ENCODE results near the gene GRAMD4. TPM values are rescaled to one million over a fixed set of nuclear protein-coding genes. Genes with fewer than 3 reads are reported as not detected.

GRAMD4 gene
- polyA plus RNA-seq, 1 of the 3 experiments (the other 2 are of a cell fraction): 15.5 TPM

DNA sequence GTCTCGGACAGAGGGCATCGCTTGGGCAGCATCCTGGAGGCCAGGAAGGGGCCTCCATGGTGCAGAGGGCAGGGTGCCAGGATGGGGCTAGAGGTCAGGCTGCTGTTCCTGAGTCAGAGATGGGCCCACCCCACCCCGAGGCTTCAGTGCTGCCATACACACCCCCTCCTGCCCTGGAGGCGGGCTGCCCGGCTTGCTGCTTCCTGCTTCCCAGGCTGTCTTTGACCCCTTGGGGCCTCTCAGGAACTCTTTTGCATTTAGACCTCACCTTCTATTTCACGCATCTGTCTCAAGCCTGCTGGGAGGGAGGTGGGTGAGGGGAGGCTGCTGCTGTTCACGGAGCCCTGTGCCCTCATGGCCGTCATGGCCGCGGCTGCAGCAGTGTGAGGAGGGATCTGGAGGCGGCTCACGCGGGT is 6.6 kb upstream of the GRAMD4 start:
- CTCF ChIA-PET: interaction anchor here (1.7 to 2.7 kb wide), 2 partner anchors 15 to 50 kb away, joined by 5 to 9 read pairs; no protein-coding TSS in a partner anchor
- no peaks in the 10 kb centered on the region for H3K9me2 ChIP-seq
- no peaks in the 10 kb centered on the region for H3F3A ChIP-seq (replicated peaks; ENCODE audit: insufficient read depth)
- POLR2A ChIA-PET: no interaction called here
- peak overlapping the region in 1 of 2 experiments; percentile 78; a peak in 2 of 4 replicates for H3K27ac ChIP-seq (ENCODE audit: low read depth in 2 of 2, low read length in 1 of 2)
- no peak overlapping the region for H3K4me3 ChIP-seq (ENCODE audit: low read depth in 2 of 2, low read length in 1 of 2)
- no peaks in the 10 kb centered on the region for H3K27me3 ChIP-seq (ENCODE audit: insufficient read depth)
- TF ChIP-seq, protein P1, sequence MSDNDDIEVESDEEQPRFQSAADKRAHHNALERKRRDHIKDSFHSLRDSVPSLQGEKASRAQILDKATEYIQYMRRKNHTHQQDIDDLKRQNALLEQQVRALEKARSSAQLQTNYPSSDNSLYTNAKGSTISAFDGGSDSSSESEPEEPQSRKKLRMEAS (IDR thresholded peaks at IDR 0.05; ENCODE audit: low read depth): no peak
- TF ChIP-seq RAD21 (IDR thresholded peaks at IDR 0.05; ENCODE audit: low read length) (no peak), RXRA (IDR thresholded peaks at IDR 0.05; ENCODE audit: borderline replicate concordance, low read depth) (no peak), MEF2A (IDR thresholded peaks at IDR 0.05; ENCODE audit: borderline replicate concordance, low read depth) (no peak)
- TF ChIP-seq, protein P2, sequence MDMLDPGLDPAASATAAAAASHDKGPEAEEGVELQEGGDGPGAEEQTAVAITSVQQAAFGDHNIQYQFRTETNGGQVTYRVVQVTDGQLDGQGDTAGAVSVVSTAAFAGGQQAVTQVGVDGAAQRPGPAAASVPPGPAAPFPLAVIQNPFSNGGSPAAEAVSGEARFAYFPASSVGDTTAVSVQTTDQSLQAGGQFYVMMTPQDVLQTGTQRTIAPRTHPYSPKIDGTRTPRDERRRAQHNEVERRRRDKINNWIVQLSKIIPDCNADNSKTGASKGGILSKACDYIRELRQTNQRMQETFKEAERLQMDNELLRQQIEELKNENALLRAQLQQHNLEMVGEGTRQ (IDR thresholded peaks at IDR 0.05; ENCODE audit: borderline replicate concordance, low read depth, low read length): no peak
- TF ChIP-seq, protein P3, sequence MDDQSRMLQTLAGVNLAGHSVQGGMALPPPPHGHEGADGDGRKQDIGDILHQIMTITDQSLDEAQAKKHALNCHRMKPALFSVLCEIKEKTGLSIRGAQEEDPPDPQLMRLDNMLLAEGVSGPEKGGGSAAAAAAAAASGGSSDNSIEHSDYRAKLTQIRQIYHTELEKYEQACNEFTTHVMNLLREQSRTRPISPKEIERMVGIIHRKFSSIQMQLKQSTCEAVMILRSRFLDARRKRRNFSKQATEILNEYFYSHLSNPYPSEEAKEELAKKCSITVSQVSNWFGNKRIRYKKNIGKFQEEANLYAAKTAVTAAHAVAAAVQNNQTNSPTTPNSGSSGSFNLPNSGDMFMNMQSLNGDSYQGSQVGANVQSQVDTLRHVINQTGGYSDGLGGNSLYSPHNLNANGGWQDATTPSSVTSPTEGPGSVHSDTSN (IDR thresholded peaks at IDR 0.05): no peak
- H3K79me2 ChIP-seq (ENCODE audit: insufficient read depth): no peaks in the 10 kb centered on the region
- H3K9ac ChIP-seq: no peak overlapping the region
- H3K4me1 ChIP-seq (ENCODE audit: control insufficient read depth in 1 of 2, insufficient read depth in 2 of 2, low read depth in 1 of 2, low read length in 1 of 2): peaks cover 0 to 42% of the 10 kb centered on the region in 2 experiments; a peak in 1 of 4 replicates
- no peak for DNase-seq
- H3K36me3 ChIP-seq (replicated peaks in 1 of 2; ENCODE audit: control insufficient read depth in 1 of 2, insufficient read depth in 2 of 2, low read length in 1 of 2): no peaks in the 10 kb centered on the region
- H3K9me3 ChIP-seq: no peaks in the 10 kb centered on the region
- H2AFZ ChIP-seq (ENCODE audit: low read depth): no peak overlapping the region
- WGBS (ENCODE audit: low lambda C conversion rate): 85% methylated on average over 12 of the region's 13 CpGs
- no peaks in the 10 kb centered on the region for H4K20me1 ChIP-seq (ENCODE audit: insufficient read depth)
- H3K4me2 ChIP-seq: no peak overlapping the region

DNA sequence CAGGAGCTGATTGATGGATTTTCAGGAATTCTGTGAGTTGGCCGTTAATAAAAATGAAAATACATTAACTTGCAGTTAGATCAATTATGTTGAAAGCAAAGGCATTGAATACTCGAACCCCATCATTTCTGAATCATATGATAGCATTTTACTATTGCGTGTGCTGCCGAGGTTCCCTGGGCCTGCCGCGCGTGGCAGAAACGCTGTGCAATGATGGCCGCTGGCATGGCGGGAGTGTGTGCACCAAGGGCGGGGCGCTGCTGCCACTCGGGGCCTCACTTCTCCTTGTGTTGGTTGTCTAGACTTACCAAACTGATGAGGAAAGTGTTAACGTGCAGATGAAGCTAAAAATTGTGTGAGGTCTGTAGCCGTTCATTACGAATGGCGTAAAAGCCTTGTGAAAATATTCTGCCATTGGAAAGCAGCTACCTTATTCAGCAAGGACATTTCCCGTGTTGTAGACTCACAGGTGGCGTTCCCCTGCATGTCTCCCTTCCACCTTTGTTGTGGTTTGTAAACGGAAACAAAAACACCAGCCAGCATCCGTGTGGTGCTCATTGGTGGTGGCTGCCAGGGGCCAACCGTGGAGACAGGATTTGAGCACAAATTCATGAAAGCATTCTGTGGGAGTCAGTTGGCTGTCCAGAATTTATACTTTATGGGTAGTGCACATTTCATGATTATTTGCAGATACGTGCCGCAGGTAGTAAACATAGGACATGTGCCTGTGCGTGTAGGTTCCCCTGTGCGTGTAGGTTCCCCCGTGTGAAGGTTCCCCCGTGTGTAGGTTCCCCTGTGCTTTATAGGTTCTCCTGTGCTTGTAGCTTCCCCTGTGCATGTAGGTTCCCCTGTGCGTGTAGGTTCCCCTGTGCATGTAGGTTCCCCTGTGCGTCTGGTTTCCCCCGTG is 5.9 kb upstream of the GRAMD4 start:
- Histone ChIP-seq H3K4me3 (ENCODE audit: low read depth in 2 of 2, low read length in 1 of 2) (no peak overlapping the region), H3K9ac (no peak overlapping the region), H3K9me2 (no peaks in the 10 kb centered on the region), H2AFZ (ENCODE audit: low read depth) (no peak overlapping the region), H3K79me2 (ENCODE audit: insufficient read depth) (no peaks in the 10 kb centered on the region), H3K27me3 (ENCODE audit: insufficient read depth) (no peaks in the 10 kb centered on the region), H3K4me2 (no peak overlapping the region), H3K9me3 (no peaks in the 10 kb centered on the region), H3F3A (replicated peaks; ENCODE audit: insufficient read depth) (no peaks in the 10 kb centered on the region), H3K4me1 (ENCODE audit: control insufficient read depth in 1 of 2, insufficient read depth in 2 of 2, low read depth in 1 of 2, low read length in 1 of 2) (peaks cover 0 to 46% of the 10 kb centered on the region in 2 experiments; a peak in 1 of 4 replicates), H3K27ac (ENCODE audit: low read depth in 2 of 2, low read length in 1 of 2) (no peak overlapping the region; a peak in 1 of 4 replicates), H3K36me3 (replicated peaks in 1 of 2; ENCODE audit: control insufficient read depth in 1 of 2, insufficient read depth in 2 of 2, low read length in 1 of 2) (no peaks in the 10 kb centered on the region), H4K20me1 (ENCODE audit: insufficient read depth) (no peaks in the 10 kb centered on the region)
- ChIA-PET POLR2A (no interaction called here), CTCF (interaction anchor here (1.7 kb wide), 1 partner anchor 51 kb away, joined by 5 read pairs; no protein-coding TSS in a partner anchor)
- TF ChIP-seq, protein P4, sequence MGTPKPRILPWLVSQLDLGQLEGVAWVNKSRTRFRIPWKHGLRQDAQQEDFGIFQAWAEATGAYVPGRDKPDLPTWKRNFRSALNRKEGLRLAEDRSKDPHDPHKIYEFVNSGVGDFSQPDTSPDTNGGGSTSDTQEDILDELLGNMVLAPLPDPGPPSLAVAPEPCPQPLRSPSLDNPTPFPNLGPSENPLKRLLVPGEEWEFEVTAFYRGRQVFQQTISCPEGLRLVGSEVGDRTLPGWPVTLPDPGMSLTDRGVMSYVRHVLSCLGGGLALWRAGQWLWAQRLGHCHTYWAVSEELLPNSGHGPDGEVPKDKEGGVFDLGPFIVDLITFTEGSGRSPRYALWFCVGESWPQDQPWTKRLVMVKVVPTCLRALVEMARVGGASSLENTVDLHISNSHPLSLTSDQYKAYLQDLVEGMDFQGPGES (IDR thresholded peaks at IDR 0.05; ENCODE audit: low read depth, low read length): no peak
- no peak for TF ChIP-seq YY1 (IDR thresholded peaks at IDR 0.05; ENCODE audit: low read depth)
- WGBS (ENCODE audit: low lambda C conversion rate): 92% methylated on average over 31 of the region's 31 CpGs
- no peak for DNase-seq

Measured in SK-N-SH (cell line).